MG63 (cell line): ENCODE results near the gene DCUN1D5. TPM values are rescaled to one million over a fixed set of nuclear protein-coding genes. Genes with fewer than 3 reads are reported as not detected.

Source experiments
- DNase-seq: peaks from one replicate; pipeline ENCODE4 v3.0.0-alpha.2; 2020
- H3K27me3 ChIP-seq: fragments of 250-450 bp; sonication (Bioruptor Pico); 2 replicates; pipeline ENCODE4 v1.5.1; 2020; ENCODE audit warnings: mild to moderate bottlenecking, moderate library complexity
- H3K36me3 ChIP-seq: fragments of 250-450 bp; sonication (Bioruptor Pico); 2 replicates; pipeline ENCODE4 v1.5.1; 2020; ENCODE audit warnings: mild to moderate bottlenecking, moderate library complexity
- H3K4me3 ChIP-seq: fragments of 250-450 bp; sonication (Bioruptor Pico); 2 replicates; pipeline ENCODE4 v1.5.1; 2020; ENCODE audit warnings: mild to moderate bottlenecking, moderate library complexity
- H3K9me3 ChIP-seq: fragments of 250-450 bp; sonication (Bioruptor Pico); 2 replicates; pipeline ENCODE4 v1.5.1; 2020; ENCODE audit warnings: mild to moderate bottlenecking, moderate library complexity
- total RNA-seq: library from RNA; depleted of rRNA; stranded (reverse); fragments of >200 nt; shearing (Covaris generic); gene quantifications from 2 replicates; pipeline ENCODE4 v1.2.3, GENCODE V29; 2014; ENCODE audit warnings: low replicate concordance; rRNA removed

DCUN1D5 gene
- total RNA-seq, result 167 and 222 TPM in 2 replicates

DNA sequence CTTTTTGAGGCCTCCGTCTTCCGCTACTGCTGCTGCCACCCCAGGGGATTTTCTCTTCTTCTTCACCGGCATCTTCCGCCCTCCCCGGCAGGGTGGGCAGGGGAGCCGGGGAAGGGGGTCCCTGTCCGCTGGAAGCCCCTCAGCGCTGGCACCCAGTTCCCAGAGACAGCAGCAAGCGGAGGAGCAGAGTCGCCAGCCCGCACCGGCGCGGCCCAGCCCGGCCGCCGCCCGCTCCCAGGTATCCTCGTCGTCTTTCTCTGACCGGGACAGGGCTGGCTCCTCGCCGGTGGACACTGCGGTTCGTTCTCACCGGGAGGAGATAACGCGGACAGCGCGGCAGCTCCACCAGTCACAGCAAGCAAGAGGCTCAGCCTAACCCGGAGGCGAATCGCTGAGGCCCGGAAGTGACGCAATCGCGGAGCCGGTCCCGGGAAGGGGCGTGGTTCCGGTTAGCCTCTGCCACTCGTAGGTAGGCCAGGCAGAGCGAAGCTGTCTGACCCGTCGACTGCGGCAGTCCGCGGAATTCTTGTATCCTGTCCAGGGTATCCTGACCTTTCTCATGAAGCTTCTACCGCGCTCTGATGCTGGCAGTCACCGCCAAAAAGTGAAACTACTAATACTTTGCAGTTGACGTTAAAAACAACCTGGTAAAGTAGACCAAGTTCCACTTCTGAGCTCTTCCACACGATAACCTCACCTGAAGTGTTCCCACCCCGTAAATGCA lies at the start of gene DCUN1D5:
TSS of gene DCUN1D5 (minus strand) at position 360 of the 724 bp plus-strand sequence. CDS start at position 72, 288 bp downstream.
- Histone ChIP-seq H3K4me3 (peak within 1 kb of the TSS; percentile 98), H3K9me3 (no peaks in the 10 kb centered on the region), H3K36me3 (peaks cover 32% of the 10 kb centered on the region), H3K27me3 (no peaks in the 10 kb centered on the region)
- DNase-seq, result peak; percentile 98

DNA sequence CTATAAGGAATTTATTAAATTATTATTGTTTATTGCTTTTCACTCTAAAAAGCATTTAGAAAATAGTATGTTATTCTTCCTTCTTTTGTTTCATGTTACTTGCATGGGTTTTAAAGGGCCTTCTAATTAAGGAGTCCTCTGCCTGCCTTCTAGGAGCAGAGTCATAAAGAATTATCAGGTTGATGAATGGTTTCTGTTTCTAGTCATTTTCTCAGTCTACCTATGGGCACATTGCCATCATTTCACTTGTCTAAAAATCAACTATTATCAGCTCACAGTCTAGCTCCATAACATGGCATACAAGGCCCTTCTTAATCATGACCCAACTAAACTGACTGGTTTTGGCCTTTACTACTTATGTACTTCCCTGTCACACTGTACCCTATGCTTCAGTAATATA lies 33.5 kb upstream of the DCUN1D5 start:
- no peak overlapping the region for H3K4me3 ChIP-seq
- H3K27me3 ChIP-seq, result no peaks in the 10 kb centered on the region
- no peak for DNase-seq
- no peaks in the 10 kb centered on the region for H3K9me3 ChIP-seq
- peaks cover 10% of the 10 kb centered on the region; the same call in 1 of the 2 replicates for H3K36me3 ChIP-seq

DNA sequence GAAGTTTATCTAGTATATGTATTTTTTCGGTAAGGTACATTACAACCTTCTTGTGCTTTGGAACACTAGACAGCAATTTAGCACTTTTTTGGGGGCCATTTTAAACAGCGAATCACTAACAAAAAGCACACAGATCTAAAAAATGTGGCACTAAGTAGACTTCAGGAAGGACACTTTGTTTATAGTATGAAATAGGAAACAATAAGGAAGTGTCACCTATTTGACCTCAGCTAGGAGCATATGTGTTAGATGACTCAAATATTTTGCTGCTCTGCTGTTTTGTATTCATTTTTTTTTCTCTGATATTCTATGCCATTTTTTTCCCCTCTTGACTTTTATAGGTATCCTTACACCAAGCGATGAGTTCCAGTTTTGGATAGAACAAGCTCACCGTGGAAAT lies 22.9 kb upstream of the DCUN1D5 start:
- H3K4me3 ChIP-seq, result no peak overlapping the region
- no peak for DNase-seq
- no peaks in the 10 kb centered on the region for H3K9me3 ChIP-seq
- H3K36me3 ChIP-seq, result peaks cover 20% of the 10 kb centered on the region
- H3K27me3 ChIP-seq, result no peaks in the 10 kb centered on the region

DNA sequence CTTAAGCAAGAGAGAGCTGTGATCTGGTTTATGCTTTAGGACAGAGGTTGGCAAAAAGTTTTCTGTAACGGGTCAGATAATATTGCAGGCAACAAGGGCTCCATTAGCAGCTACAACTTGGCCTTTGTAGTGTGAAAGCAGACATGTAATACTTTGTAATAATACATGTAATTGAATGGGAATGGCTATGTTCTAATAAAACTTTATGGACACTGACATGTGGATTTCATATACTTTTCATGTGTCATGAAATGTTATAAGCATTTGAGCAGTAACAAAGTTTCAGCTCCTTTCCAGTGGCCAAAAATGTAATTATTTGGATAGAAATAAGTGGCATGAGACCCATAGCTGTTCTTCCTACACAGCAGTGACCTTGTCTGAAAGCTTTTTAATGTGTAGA lies 20.4 kb upstream of the DCUN1D5 start:
- H3K27me3 ChIP-seq, result no peaks in the 10 kb centered on the region
- no peak overlapping the region for H3K4me3 ChIP-seq
- peaks cover 15% of the 10 kb centered on the region for H3K36me3 ChIP-seq
- H3K9me3 ChIP-seq, result no peaks in the 10 kb centered on the region
- no peak for DNase-seq

DNA sequence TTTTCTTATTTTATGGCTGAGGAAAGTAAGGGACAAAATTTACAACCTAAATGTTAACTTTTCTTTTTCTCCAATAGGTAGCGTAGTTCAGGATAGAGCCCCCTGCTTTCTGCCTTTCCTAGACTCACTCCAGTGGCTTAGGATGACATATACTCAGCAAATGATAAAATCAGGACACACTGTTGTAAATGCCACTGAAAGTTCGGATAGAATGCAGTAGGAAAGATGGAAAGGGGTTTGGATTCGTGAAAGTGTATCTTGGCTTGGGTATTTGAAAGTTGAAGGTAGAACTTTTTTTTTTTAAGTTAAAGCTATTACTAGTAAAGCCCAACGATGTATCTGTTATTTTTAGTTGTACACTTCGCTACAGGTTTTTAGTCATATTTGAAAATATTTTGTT lies 19.4 kb upstream of the DCUN1D5 start:
- no peak for DNase-seq
- Histone ChIP-seq H3K36me3 (peaks cover 13% of the 10 kb centered on the region), H3K4me3 (no peak overlapping the region), H3K9me3 (no peaks in the 10 kb centered on the region), H3K27me3 (no peaks in the 10 kb centered on the region)

DNA sequence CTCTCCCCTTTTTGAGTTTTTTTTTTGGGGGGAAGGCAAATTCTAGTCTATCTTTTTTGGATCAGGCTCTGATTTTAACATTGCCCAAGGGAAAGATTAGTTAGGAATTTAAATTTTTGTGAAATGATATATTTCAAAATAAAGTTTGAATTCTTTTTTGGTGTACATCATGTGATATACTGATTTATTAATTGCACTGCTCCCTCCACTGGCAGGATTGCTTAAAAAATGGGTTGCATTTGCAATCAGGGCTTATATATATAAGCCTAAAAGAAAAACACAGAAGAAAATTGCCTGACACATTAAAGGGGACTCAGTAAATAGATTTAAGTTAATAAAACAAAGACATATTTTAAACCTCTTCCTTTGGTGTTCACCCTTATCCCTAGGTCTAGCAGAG lies 18.4 kb upstream of the DCUN1D5 start:
- no peaks in the 10 kb centered on the region for H3K27me3 ChIP-seq
- H3K4me3 ChIP-seq, result peak overlapping the region; percentile 67
- H3K36me3 ChIP-seq, result peaks cover 13% of the 10 kb centered on the region
- DNase-seq, result no peak
- H3K9me3 ChIP-seq, result no peaks in the 10 kb centered on the region

DNA sequence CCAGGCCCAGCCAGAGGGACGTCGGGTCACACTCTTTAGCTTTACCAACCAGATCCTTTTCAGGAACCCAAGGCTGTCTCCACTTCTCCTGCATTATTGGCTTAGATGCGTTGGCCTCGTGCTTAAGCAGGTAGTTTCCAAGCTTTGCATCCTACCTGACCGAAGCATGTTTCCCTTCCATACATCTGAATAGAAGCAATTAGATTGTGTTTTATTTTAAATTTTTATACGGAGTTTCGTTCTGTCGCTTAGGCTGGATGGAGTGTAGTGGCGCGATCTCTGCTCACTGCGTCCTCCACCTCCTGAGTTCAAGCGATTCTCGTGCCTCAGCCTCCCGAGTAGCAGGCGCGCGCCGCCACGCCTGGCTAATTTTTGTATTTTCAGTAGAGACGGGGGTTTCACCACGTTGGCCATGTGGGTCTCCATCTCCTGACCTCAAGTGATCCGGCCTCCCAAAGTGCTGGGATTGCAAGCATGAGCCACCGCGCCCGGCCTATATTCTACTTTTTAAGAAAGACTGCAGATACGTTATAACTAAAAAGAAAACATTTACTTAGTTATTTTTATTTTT lies 17.9 kb upstream of the DCUN1D5 start:
- no peaks in the 10 kb centered on the region for H3K9me3 ChIP-seq
- H3K4me3 ChIP-seq, result peak overlapping the region; percentile 67
- DNase-seq, result peak; percentile 19
- no peaks in the 10 kb centered on the region for H3K27me3 ChIP-seq
- H3K36me3 ChIP-seq, result peaks cover 10% of the 10 kb centered on the region

DNA sequence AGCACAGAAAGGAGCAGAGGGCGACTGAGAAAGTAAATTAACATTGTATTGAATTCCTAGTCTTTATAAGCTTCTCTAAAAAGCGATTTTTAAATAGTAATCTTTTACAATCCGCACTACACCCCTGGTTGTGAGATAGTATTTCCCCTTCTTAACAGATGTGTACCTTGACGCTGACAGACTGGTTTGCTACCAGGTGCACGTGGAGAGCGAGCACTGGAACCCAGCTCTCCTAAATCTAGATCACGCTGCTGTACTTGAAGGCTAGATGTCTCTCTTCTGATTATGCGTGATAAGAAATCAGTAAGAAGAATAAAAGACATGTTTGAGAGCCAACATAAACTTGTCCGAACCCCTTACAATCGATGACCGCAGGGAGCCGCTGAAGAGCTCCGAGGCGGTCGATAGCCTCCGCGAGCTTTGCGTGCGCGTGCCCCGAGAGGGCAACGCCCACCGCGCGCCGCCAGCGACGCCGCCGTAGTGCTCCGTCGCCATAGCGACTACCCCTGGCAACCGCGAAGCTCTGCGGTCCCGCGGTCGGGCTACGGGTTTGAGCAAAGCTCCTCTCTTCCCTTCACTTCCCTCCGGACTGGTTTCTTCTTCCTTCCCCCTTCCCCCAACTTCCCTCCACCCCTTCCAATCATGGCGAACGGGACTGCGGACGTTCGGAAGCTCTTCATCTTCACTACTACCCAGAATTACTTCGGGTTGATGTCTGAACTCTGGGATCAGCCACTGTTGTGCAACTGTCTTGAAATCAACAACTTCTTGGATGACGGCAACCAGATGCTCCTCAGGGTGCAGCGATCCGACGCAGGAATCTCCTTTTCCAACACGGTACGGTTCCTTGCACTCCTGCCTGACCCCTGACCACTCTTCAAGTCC lies 17.2 kb upstream of the DCUN1D5 start, which contains the start of gene DYNC2H1:
TSS of gene DYNC2H1 (plus strand) at position 494 of the 885 bp plus-strand sequence. CDS start at position 643, 149 bp downstream.
- Histone ChIP-seq H3K36me3 (peaks cover 3% of the 10 kb centered on the region; the same call in 1 of the 2 replicates), H3K9me3 (no peaks in the 10 kb centered on the region), H3K27me3 (no peaks in the 10 kb centered on the region), H3K4me3 (peak within 1 kb of the TSS; percentile 67)
- DNase-seq, result peak; percentile 93

DNA sequence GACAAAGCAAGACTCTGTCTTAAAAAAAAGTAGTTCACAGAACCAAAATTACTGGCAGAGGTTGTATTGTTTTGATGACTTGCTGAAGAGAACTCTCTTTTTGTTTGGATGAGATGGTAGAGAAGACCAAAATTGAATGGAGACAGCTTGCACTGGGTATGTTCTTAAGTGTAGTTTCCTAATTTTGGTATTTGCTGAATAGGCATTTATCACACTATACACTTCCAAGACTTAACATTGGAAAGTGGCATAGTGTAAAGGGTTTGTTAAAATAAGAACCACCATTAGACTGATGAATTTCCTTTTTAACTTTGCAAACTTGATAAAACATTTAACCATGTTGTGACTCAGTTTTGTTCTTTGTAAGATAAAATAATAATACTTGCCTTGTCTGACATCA lies 5.3 kb upstream of the DCUN1D5 start:
- H3K36me3 ChIP-seq, result no peaks in the 10 kb centered on the region
- no peak for DNase-seq

DNA sequence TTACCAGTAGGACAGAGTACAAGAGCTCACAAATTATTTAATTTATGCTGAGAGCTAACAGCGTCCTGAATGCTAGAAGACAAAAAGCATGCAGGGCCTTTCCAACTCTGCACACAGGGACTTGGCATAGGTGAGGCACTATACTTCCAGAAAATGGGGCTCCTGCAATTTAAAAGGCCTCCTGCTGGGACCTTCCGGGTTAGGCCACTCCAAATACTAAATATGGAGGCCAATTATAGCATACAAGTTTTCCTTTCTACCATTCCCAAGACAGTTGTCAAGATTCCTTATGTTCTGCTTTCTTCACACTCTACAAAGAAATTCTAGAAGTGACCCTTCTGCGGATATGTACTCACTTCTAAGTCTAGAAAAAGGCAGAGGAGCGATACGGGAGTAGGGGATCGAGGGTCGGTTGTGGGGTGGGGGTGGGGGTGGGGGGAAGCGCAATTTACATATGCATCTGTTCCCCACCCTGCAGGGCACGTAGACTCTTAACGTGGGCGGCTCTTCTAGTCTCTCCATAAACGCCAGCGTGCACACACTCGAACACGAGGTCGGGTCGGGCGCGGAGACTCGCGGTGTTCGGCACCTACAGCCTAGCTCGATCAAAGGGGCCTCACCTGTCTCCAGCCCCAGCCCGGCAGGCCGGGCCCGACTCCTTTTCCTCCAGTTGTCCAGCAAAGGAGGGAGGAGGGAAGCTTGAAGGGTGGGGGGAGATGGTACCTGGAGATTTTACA lies 728 bp downstream of the DCUN1D5 start:
- peak; percentile 60 for DNase-seq
- peak overlapping the region; percentile 98 for H3K4me3 ChIP-seq

More for the DNA sequence above, 5.3 kb upstream of the DCUN1D5 start:
- no peak overlapping the region for H3K4me3 ChIP-seq
- H3K27me3 ChIP-seq, result peaks cover 3% of the 10 kb centered on the region; the same call in 1 of the 2 replicates
- no peaks in the 10 kb centered on the region for H3K9me3 ChIP-seq

DNA sequence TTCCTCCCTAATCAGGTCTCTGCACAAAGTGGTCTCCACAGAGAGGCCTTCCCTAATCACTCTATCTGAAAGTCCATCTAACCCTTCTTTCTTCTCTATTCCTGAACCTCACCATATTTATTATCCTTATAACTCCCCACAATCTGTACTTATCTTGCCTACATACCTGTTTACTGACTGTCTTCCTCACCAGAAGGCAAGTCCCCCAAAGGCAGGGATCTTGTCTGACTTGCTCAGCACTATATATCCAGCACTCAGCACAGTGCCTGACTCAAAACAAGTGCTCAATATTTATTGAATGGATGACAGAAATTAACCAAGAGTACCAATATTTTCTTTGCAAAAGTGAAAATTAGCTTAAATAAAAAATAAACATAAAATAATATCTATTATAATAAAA lies 5.5 kb downstream of the DCUN1D5 start:
- DNase-seq, result no peak
- Histone ChIP-seq H3K9me3 (no peaks in the 10 kb centered on the region), H3K4me3 (no peak overlapping the region), H3K36me3 (peaks cover 68% of the 10 kb centered on the region), H3K27me3 (no peaks in the 10 kb centered on the region)

More for the DNA sequence above, 728 bp downstream of the DCUN1D5 start:
- Histone ChIP-seq H3K36me3 (peaks cover 35% of the 10 kb centered on the region), H3K9me3 (no peaks in the 10 kb centered on the region), H3K27me3 (no peaks in the 10 kb centered on the region)

DNA sequence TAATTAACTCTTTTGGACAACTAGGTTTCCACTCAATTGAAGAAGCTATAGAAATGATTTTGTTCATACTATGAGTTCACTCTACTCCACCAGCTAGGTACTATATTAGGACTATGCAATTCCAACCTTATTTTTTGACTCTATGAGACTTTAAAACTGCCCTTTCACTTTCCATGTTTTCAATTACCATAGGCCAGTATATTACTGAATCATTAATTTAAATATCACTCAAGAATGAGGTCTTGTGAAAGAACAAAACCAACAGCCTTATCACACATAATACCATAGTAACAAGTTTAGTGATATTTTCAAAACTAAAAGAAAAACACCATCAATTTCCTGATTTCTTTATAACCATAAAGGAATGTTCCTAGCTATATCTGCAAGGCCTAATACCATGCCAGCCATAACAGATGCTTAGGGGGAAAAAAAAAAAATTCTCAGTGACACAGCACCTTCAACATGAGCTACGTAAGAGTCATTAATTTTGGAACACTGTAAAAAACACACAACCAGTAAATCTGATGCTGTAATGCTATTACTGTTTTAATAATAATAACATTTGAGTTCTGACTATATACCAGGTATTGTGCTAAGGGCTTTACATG lies 6.1 kb downstream of the DCUN1D5 start:
- DNase-seq, result no peak
- Histone ChIP-seq H3K4me3 (no peak overlapping the region), H3K36me3 (peaks cover 74% of the 10 kb centered on the region), H3K9me3 (no peaks in the 10 kb centered on the region), H3K27me3 (no peaks in the 10 kb centered on the region)

DNA sequence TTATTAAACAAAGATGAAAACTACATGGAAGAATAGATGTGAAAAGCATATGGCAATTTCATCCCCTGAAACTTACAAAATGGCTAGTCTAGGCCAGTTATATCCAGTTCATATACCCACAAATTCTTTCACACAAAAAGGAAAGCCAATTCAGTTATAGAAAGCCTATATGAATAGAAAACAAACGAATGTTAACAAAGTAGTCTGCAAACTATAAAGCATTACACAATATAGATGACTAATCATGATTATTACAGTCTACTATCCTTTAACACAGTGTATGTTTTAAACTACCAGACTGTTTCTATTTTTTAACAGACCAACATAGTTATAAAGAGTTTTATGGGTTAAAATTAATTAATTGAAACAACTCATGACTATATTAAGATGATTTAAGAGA lies 12.1 kb downstream of the DCUN1D5 start:
- H3K9me3 ChIP-seq, result no peaks in the 10 kb centered on the region
- peaks cover 80% of the 10 kb centered on the region for H3K36me3 ChIP-seq
- no peak for DNase-seq
- H3K27me3 ChIP-seq, result no peaks in the 10 kb centered on the region
- H3K4me3 ChIP-seq, result no peak overlapping the region

DNA sequence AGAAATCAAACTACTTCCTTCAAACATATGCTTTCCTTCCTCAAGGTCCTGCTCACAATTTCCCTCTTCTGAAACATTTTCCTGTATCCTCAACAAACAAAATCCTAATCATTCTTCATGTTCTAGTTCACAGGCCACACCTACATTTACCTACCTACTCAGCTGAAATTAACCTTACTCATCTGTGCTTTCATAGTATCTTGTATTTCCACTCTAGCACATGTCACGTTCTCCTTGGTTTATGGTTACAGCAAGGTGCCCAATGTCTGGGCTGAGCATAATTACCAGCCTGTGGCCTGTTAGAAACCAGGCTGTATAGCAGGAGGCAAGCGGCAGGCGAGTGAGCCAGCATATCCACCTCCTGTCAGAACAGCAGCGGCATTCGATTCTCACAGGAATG lies 13.2 kb downstream of the DCUN1D5 start:
- Histone ChIP-seq H3K4me3 (no peak overlapping the region), H3K36me3 (peaks cover 74% of the 10 kb centered on the region), H3K27me3 (no peaks in the 10 kb centered on the region), H3K9me3 (no peaks in the 10 kb centered on the region)
- no peak for DNase-seq

DNA sequence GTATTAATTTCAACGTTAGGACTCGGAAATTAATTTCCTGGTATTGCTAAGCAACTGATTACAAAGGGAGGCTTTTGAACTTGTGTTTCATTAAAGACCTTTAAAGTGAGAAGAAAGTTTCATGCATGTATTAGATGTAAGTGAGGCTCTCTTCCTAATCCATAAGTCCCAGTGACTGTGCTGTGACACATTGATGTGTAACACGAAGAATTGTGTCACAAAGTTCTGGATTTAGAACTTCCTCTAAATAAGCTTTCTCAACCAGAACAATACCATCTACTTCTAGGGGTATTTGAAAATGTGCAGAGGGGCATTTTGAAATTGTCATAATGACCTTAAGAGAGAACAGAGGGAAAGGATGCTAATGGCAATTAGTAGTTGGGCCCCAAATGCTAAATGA lies 14.4 kb downstream of the DCUN1D5 start:
- no peaks in the 10 kb centered on the region for H3K9me3 ChIP-seq
- H3K27me3 ChIP-seq, result no peaks in the 10 kb centered on the region
- no peak overlapping the region for H3K4me3 ChIP-seq
- DNase-seq, result no peak
- peaks cover 71% of the 10 kb centered on the region for H3K36me3 ChIP-seq

DNA sequence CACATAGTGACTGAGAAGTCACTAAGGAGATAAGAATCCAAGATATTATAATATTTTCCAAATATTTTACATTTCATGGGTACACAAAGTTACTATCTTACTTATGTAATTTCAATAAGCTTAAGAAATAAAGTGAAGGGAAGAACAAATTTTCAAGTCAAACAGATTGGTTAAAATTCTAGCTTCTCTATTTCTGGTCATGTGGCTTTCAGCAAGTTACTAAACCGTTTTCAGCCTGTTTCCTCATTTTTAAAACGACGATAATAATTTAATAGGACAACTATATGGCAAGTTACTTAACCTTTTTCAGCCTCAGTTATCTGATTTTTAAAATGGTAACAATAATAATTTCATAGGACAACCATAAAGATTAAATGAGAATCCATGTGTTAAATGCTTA lies 15.6 kb downstream of the DCUN1D5 start:
- Histone ChIP-seq H3K9me3 (no peaks in the 10 kb centered on the region), H3K4me3 (no peak overlapping the region), H3K36me3 (peaks cover 66% of the 10 kb centered on the region), H3K27me3 (no peaks in the 10 kb centered on the region)
- DNase-seq, result no peak
